ENCODE data around the gene SAMD9.
"Not testable (repeated sequence)": the region's sequence is repeated elsewhere in the genome, so short reads cannot be mapped to it uniquely, and the experiment has no call there.

The SAMD9 gene

DNA sequence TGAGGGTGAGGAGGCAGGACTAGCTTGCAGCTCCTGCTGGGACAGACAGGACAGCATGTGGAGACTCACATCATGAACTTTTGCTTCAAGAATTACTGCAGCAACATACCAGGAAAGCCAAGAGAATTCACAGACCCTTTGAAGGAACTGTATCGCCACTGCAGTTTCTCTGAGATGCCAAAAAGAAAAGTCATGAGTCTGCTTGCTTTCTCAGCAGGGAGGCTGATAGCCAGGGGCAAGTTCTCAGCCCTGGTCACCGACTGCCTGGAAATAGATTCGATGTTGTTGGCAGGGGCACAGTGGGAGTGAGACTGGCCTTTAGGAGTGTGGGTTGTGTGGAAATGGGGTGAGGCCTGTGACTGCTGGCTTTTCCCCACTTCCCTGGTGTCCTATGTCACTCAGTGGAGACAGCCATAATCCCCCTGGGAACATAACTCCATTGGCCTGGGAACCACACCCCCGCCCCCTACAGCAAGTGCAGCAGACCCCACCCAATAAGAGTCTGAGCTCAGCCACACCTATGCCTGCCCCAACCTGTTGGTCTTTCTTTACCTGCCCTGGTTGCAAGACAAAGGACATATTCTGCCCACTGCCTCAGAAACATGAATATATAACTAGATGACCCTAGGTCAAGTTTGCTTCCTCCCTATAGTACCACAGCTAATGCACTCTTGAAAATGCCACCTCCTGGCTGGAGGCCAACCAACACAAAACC is 1.6 kb upstream of the SAMD9 start:
- no peak for DNase-seq

DNA sequence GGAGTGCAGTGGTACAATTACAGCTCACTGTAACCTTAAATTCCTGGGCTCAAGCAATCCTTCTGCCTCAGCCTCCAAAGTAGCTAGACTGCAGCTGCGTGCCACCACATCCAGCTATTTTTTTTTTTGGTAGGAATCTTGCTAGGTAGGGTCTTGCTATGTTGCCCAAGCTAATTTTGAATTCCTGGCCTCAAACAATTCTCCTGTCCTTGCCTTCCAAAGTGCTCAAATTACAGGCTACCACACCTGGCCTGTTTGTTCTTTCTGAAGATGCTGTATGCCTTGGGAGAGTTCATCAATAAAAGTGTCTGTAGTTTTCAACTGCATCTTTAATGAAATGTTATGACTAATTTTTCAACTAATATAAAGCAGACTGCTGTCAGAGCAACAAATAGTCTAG is 452 bp downstream of the SAMD9 start:
- no peak for DNase-seq

DNA sequence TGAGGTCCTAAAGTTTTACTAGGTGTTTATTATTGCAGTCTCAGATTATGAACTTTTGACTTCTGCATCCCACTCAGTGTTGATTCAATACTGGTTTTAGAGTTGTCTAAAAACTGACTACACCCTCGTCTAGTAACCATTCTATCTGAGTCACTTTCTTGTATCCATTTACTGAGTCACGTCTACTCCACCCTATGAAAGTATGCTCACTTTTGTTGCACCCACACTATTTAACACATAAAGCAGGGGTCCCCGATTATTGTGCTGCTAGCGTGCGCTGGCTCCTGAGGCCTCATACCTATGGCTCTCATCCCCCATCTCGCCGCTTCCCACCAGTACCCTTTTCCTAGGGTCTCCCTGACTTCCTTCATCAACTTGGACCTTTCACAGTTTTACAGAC is 2.0 kb downstream of the SAMD9 start:
- DNase-seq = peak; percentile 16

DNA sequence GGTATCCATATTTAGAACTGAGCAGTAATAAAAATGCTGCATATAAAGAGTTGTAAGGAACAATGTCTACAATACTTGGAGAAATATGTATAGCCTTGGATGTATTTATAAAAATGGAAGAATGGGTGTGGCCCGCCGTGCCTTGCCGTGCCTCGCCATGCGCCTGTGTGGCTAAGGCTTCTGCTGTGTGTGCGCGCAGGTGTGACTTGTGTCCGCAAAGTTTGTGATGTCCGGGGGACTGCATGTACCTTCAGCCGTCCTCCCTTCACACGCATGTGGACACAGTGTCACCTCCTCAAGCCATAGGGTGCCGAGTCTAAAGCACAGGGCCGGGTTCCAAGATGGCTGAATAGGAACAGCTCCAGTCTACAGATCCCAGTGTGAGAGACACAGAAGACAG is 9.8 kb downstream of the SAMD9 start:
- no peak for DNase-seq

DNA sequence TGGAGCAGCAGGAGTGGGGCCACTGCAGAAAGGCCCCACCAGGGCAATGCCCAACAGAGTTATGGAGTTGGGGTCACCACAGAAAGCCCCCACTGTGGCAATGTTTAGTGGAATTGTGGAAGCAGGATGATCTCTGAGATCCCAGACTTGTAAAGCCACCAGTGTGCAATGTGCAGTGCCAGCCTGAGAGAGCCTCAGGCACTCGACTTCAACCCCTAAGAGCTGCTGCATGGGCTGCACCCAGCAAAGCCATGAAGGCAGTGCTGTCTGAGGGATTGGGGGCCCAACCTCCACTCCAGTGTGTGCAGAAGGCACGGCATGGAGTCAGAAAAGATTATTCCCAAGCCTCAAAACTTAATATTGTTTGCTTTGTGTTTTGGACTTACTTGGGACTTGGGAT is 20.4 kb downstream of the SAMD9 start:
- no peak for DNase-seq

DNA sequence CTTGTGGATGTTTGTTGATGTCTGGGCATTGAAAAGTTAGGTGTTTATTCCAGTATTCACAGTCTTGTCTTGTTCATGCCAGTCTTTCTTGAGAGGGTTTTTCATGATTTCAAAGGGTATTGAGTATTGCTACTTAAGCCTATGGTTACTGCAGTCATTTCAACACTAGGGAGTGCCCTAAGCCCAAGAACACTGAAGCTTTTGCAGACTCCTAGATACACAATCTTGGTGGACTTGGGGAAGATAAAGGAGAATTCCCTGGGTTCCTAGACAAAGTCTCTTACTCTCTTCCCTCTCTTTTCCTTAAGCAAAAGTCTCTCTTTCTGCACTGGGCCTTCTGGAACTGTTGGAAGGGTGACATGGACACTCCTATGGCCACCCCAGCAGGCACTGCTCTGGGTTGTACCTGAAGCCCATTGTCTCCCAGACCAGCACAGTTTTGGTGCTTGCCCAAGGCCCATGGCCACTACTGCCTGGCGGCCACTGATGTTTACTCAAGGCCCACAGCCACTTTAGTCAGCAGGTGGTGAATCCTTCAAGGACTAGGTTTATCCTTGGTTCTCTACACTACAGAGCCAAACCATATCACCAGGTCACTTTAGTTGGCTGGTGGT is 24.9 kb downstream of the SAMD9 start:
- peak; percentile 65 for DNase-seq

DNA sequence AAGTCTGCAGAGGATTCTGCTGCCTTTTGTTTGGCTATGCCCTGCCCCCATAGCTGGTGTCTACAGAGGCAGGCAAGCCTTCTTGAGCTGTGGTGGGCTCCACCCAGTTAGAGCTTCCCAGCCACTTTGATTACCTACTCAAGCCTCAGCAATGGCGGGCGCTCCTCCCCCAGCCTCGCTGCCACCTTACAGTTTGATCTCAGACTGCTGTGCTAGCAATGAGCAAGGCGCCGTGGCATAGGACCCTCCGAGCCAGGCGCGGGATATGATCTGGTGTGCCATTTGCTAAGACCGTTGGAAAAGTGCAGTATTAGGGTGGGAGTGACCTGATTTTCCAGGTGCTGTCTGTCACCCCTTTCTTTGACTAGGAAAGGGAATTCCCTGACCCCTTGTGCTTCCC is 44.4 kb downstream of the SAMD9 start:
- not testable (repeated sequence) for DNase-seq

DNA sequence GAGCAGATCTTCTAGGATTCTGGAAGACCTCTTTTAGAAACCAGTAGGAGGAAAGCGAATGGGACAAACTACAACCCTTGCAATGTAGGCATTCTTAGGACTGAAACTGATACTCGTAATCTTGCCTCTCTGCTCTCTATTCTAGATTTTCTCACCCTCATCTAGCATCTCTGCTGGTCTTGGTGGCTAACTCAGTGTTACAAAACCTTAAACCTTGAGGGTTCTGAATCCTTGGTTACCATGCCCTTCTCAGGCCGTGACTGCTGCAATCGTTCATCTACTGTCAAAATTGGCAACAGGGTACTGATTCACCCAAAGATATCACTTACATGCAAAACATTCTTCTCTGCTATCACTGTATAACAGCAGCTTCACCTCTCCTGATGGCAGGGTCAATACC is 55.2 kb downstream of the SAMD9 start:
- DNase-seq = no peak

DNA sequence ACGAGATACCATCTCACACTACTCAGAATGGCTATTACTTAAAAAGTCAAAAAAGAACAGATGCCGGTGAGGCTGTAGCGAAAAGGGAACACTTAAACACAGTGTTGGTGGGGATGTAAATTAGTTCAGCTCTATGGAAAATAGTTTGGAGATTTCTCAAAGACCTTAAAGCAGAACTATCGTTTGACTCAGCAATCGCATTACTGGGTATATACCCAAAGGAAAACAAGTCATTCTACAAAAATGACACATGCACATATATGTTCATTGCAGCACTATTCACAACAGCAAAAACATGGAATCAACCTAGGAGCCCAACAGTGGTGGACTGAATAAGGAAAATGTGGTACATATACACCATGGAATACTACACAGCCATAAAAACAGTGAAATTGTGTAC is 56.9 kb downstream of the SAMD9 start:
- no peak for DNase-seq

DNA sequence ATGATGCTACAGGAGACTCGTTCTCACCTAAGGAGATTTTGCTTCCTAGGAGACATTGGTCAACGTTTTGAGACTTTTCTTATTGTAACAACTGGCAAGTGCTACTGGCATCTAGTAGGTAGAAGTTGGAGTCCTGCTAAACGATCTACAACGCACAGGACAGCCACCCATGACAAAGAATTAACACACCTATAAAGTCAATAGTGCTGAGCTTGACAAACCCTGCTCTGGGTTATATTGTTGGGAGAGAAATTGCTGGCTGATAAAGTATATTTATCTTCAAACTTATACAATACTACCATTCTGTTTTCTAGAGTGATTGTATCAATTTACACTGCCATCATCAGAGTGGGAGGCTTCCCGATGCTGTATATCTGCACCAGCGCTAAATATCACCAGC is 57.8 kb downstream of the SAMD9 start:
- no peak for DNase-seq

DNA sequence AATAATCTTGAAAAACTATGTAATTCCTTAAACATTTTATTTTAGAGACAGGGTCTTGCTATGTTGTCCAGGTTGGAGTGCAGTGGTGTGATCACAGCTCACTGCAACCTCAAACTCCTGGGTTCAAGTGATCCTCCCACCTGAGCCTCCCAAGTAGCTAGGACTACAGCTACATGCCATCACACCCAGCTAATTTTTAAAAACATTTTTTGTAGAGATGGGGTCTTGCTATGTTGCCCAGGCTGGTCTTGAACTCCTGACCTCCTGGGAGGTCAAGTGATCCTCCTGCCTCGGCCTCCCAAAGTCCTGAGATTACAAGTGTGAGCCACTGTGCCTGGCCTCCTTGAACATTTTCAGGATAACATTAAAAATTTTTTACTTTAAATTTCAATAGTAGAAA is 61.2 kb downstream of the SAMD9 start:
- DNase-seq = not testable (repeated sequence)

DNA sequence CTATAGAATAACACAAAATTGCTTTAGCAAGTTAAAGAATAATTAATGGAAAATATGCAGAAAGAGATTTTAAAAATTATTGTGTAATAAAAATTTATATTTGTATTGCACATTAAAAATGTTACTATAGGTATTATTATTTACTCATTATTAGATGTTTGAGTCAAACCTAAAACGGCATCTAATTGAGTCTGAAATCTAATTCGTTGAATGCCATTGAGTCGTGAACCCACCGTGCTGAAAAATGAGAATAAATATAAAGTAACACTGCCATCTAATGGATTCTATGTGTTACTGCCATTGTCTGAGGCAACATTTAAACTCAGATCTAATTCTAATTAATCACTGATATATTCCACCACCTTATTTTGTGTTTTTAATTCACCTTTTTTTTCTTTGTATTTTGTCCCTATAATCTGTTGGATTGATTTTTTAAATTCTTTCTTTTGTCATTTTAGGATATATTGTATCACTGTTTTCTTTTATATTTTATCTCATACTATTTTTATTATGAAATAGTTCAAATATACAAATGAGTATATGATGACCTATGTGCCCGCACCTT is 62.2 kb downstream of the SAMD9 start:
- peak; percentile 87 for DNase-seq

DNA sequence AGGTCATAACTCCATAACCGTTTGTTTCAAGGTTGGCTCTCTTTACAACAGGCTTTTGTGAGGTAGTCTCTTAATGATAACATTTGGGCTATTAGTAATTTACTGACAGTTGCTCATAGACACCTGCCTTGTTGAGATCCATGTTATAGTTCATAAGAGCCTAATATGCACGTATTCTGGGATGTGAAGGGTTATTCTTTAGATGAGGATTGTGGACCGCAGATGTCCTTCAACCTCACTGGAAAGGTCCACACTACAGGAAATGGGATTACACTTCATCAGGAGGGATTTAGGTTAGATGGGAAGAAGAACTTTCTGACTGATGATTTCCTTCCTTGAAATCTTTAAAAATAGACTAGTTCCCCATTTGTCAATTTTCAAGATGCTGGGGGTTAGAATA is 62.8 kb downstream of the SAMD9 start:
- peak; percentile 22 for DNase-seq

DNA sequence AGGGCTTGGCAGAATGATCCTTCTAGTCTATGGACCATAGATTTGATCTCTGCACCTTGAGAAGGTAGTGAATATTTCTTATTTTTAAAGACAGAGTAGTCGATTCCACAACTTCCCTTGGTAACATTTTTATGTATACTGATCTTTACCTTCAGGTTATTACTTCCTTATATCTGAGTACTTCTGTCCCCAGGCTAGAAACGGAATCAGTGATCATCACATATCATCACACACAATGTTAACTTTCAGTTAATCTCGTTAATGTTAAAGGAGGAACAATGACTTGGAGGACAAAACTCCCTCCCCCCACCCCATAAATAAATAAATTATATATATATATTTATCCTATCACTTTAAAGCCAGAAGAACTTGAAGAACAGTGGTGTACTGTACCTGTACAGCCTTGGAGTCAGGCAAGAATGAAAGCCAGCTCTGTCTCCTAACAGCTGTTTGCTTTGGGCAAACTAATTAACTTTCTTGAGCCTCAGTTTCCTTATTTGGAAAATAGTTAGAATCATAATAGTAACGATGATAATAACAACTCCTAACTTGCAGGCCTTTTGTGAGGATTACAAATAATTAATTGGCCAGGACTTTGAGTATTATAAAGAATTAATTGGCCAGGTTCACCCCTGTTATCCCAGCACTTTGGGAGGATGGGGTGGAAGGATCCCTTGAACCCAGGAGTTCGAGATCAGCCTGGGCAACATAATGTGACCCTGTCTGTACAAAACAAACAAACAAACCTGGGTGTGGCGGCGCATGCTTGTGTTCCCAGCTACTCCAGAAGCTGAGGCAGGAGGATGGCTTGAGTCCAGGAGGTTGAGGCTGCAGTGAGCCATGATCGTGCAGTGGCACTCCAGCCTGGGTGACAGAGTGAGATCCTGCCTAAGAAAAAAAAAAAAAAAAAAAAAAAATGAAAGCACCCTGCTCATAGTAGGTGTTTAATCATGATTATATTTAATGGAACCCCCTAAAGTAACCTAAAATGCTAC is 63.5 kb downstream of the SAMD9 start:
- DNase-seq = peak; percentile 50

DNA sequence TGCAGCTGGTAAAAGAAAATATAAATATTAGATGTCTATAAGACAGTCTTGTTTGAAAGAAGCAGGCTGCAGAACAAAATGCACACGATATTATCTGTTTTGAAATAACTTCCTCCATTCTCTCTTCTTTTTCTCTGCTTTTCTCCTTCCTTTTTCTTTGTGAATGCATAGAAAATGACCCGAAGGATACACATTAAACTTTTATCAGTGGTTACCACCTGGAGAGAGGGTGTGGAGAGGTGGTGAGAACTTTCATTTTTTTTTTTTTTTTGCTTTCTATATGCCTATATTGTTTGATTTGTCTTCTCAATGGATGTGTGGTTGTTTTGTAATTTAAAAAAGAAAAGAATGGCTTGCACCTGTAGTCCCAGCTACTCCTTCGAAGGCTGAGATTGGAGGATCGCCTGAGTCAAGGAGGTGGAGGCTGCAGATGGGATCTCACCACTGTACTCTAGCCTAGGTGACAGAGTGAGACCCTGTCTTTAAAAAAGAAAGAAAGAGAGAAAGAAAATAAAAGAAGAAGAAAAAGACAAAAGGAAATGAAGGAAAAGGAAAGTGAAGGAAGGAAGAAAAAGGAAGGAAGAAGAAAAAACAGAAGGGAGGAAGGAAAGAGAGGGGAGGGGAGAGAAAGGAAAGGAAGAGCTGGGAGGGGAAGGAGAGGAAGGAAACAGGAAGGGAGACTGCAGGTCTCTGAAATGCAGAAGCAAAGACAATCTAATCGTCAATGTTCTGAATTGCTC is 64.4 kb downstream of the SAMD9 start:
- DNase-seq = peak; percentile 78

DNA sequence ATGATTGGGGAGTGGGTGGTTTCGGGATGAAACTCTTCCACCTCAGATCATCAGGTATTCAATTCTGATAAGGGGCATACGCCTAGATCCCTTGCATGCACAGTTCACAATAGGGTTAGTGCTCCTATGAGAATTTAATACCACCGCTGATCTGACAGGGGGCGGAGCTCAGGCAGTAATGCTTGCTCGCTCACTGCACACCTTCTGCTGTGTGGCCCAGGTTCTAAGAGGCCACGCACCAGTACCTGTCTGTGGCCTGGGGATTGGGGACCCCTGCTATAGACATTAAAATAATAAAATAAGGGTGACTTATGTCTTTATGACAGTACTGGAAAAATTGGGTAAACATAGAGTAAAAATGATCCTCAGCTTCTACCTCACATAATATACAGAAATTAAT is 66.1 kb downstream of the SAMD9 start:
- no peak for DNase-seq
